ENCODE measurements around the gene AP4B1. TPM values are rescaled to one million over a fixed set of nuclear protein-coding genes. Genes with fewer than 3 reads are reported as not detected.

AP4B1 gene
- total and polyA plus RNA-seq, 9 of the 15 experiments (the other 6 are each of a cell fraction or from before 2014, with no cell fraction given) = 15.8 to 36.5 (median 24.6) TPM

GRCh38 chr1:113949007-113949406 is 44.4 kb upstream of the AP4B1 start (continued):
- TF ChIP-seq TARDBP (IDR thresholded peaks at IDR 0.05) (no peak), FOXJ3 (CRISPR knock-in tag; IDR thresholded peaks at IDR 0.05) (no peak), THAP12 (CRISPR knock-in tag; IDR thresholded peaks at IDR 0.05) (no peak), PATZ1 (CRISPR knock-in tag; IDR thresholded peaks at IDR 0.05; ENCODE audit: borderline replicate concordance) (no peak), NFE2L1 (tag; IDR thresholded peaks at IDR 0.05; ENCODE audit: borderline replicate concordance, low read depth) (no peak), IRF1 (CRISPR knock-in tag; IDR thresholded peaks at IDR 0.05; ENCODE audit: borderline replicate concordance) (no peak), ZNF217 (CRISPR knock-in tag; IDR thresholded peaks at IDR 0.05) (no peak), ZZZ3 (IDR thresholded peaks at IDR 0.05) (no peak), HIVEP1 (CRISPR knock-in tag; IDR thresholded peaks at IDR 0.05) (no peak), SMARCB1 (IDR thresholded peaks at IDR 0.05; ENCODE audit: insufficient read length, low read depth) (no peak), FIP1L1 (IDR thresholded peaks at IDR 0.05; ENCODE audit: low read depth, low read length, poor library complexity, severe bottlenecking) (no peak), CC2D1A (IDR thresholded peaks at IDR 0.05) (peak; percentile 16; the same call in 1 of the 2 replicates), E2F6 (IDR thresholded peaks at IDR 0.05; ENCODE audit: borderline replicate concordance in 1 of 2, extremely low read depth in 1 of 2, insufficient read depth in 1 of 2, insufficient read length in 1 of 2, low read depth in 1 of 2, low read length in 1 of 2, poor library complexity in 1 of 2, severe bottlenecking in 1 of 2) (peak in 1 of 2 experiments; percentile 56), PTBP1 (IDR thresholded peaks at IDR 0.05; ENCODE audit: low read depth, low read length) (no peak), ID3 (CRISPR knock-in tag; IDR thresholded peaks at IDR 0.05) (no peak), ID3 (tag; IDR thresholded peaks at IDR 0.05) (no peak), KDM4B (IDR thresholded peaks at IDR 0.05; ENCODE audit: borderline replicate concordance in 2 of 2, low read depth in 1 of 2) (no peak), ZBTB12 (CRISPR knock-in tag; IDR thresholded peaks at IDR 0.05) (no peak), ZNF436 (CRISPR knock-in tag; IDR thresholded peaks at IDR 0.05) (no peak), SMAD3 (CRISPR knock-in tag; conservative IDR thresholded peaks at IDR 0.05) (no peak)

Data from K562 (cell line).